SK-N-SH treated with all-trans-retinoic acid at 6 μM for 48 hours (cell line): ENCODE results near the gene LRCOL1.

ENCODE experiments used
- ARNTL ChIP-seq: fragments of 450-650 bp; formaldehyde crosslinking; IDR thresholded peaks from 2 replicates; pipeline ENCODE4 v1.5.0; 2020; ENCODE audit warnings: low read depth, mild to moderate bottlenecking, moderate library complexity, borderline replicate concordance
- CSDC2 ChIP-seq: fragments of 250-450 bp; sonication (Bioruptor Pico); IDR thresholded peaks from 2 replicates; pipeline ENCODE4 v1.5.0; 2020; ENCODE audit warnings: mild to moderate bottlenecking, moderate library complexity
- PPARA ChIP-seq: fragments of 250-450 bp; sonication (Bioruptor Pico); IDR thresholded peaks from 2 replicates; pipeline ENCODE4 v1.5.0; 2020; ENCODE audit warnings: mild to moderate bottlenecking, borderline replicate concordance
- TSHZ2 ChIP-seq: fragments of 250-450 bp; sonication (Bioruptor Pico); IDR thresholded peaks from 2 replicates; pipeline ENCODE4 v1.5.0; 2020; ENCODE audit warnings: mild to moderate bottlenecking, moderate library complexity
- ZNF565 ChIP-seq: fragments of 450-650 bp; formaldehyde crosslinking; conservative IDR thresholded peaks from 2 replicates; pipeline ENCODE4 v1.5.0; 2020; ENCODE audit warnings: low read depth, mild to moderate bottlenecking, moderate library complexity

GRCh38 chr12:132557291-132558015, 52.9 kb downstream of the LRCOL1 start:
- TF ChIP-seq TSHZ2 (CRISPR knock-in tag) (no peak), ARNTL (no peak), PPARA (no peak), ZNF565 (CRISPR knock-in tag) (no peak), CSDC2 (no peak)
